KOPT-K1 (cell line): ENCODE data around the gene ATG10.
"Not testable (repeated sequence)": the region's sequence is repeated elsewhere in the genome, so short reads cannot be mapped to it uniquely, and the experiment has no call there.

ENCODE experiments used
- H3K27ac ChIP-seq: fragments of 200-600 bp; sonication (generic); 2 replicates; pipeline ENCODE4 v1.5.1; 2016; ENCODE audit warnings: antibody characterized with exemption, mild to moderate bottlenecking, low read depth, low read length; ENCODE audit not compliant: poor library complexity, severe bottlenecking
- H3K36me3 ChIP-seq: fragments of 200-600 bp; sonication (generic); 2 replicates; pipeline ENCODE4 v1.5.1; 2017; ENCODE audit warnings: antibody characterized with exemption, mild to moderate bottlenecking, low read length, moderate library complexity; ENCODE audit not compliant: insufficient read depth
- H3K9me3 ChIP-seq: fragments of 200-600 bp; sonication (generic); 2 replicates; pipeline ENCODE4 v1.5.1; 2017; ENCODE audit warnings: antibody characterized with exemption, low read length, mild to moderate bottlenecking; ENCODE audit not compliant: insufficient read depth, poor library complexity, severe bottlenecking

ATG10 gene

DNA sequence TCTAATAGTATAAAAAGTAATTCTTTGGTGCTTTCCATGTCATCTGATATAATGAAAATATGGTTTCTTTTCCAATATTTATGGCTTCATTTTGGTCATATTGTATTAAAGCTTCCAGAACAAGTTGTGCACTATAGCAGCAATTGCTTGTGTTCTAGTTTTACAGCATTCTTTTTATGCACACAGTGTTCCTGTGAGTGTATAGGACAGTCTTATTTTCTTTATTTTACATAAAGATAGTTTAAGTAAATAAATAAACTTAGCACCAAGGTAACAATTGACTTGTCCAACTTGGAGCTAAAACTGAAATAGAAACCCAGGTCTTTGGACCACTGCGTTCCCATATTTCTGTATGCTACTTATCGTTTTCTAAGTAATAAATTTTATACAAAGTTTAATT is 38.9 kb downstream of the ATG10 start:
- peaks cover 7% of the 10 kb centered on the region; the same call in 1 of the 2 replicates for H3K36me3 ChIP-seq
- H3K9me3 ChIP-seq = no peaks in the 10 kb centered on the region
- no peak overlapping the region for H3K27ac ChIP-seq

DNA sequence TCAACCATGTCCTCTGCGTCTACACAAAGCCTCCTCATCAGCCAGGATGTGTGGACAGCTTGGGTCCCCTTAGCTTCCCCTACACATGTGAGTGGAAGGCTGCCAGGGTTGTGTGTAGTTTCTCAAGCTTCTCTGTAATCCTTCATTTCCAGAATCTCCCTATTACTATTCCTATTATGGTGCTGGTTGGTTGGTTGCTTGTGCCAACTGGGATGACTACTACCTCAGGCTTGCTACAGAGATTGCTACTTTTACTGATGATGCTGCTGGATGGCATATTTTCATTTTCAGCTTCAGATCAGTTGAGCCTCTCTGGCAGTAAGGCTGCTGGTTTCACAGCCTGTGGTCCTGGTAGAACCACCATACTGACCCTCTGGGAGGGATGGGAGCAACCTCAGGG is 39.9 kb downstream of the ATG10 start:
- Histone ChIP-seq H3K9me3 (peaks cover 11% of the 10 kb centered on the region), H3K36me3 (peaks cover 7% of the 10 kb centered on the region; the same call in 1 of the 2 replicates), H3K27ac (no peak overlapping the region)

DNA sequence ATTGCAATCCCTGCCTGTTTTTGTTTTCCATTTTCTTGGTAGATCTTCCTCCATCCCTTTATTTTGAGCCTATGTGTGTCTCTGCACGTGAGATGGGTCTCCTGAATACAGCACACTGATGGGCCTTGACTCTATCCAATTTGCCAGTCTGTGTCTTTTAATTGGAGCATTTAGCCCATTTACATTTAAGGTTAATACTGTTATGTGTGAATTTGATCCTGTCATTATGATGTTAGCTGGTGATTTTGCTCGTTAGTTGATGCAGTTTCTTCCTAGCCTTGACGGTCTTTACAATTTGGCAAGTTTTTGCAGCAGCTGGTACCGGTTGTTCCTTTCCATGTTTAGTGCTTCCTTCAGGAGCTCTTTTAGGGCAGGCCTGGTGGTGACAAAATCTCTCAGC is 42.8 kb downstream of the ATG10 start:
- peaks cover 12% of the 10 kb centered on the region for H3K9me3 ChIP-seq
- not testable (repeated sequence) for H3K27ac ChIP-seq, H3K36me3 ChIP-seq

DNA sequence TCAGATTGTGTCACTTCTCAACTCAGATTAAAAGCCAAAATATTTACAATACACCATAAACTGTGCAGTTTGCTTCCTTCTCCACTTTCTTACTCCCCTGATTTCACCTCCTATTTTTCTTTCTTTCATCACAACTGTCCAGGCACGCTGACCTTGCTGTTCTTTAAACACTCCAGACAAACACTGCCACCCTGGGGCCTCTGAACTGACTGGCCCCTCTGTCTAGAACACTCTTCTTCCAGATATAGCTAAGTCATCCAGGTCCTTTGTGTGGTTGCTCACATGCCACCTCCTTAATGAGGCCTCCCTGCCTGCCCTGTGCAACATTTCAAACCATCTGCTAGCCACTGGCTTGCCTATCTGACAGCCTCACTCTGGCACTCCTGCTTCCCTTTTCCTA is 46.6 kb downstream of the ATG10 start:
- Histone ChIP-seq H3K9me3 (peaks cover 12% of the 10 kb centered on the region), H3K27ac (no peak overlapping the region), H3K36me3 (no peaks in the 10 kb centered on the region; the same call in 1 of the 2 replicates)

DNA sequence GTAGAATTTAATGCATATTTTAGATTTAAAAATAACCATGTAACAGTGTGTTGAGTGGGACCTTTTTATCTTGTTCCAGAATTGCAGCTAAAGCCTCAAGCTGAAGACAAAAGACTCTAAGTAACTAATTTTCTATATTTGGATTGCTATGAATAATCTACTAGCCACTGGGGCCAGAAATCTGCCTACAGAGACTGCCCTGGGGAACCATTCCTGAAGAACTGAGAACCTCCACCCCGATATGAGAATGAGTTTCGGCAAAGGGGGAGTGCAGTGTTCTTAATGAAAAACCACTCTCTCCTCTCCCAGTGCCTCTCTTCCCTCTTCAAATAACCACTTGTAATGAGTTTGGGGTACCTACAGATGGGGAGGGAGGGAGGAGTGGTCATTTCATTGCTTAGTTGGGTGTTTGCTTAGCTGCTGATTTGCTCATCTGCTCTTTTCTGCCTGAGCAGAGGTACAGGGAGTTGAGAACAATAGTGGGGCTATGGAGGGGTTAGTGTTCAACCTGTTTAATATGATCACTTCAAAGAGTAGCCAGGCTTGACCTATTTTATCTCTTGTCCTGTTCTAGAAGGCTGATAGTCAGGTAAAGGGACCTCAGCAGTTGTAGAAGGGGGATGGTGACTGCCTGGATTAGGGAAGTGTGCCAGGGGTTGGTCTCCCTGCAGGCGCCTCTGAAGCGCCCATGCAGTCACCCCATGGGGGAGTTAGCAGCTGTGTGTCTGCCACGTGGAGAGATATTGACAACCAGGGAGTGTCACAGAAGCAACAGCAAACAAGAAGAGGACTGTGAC is 47.7 kb downstream of the ATG10 start:
- no peaks in the 10 kb centered on the region; the same call in 1 of the 2 replicates for H3K36me3 ChIP-seq
- no peak overlapping the region for H3K27ac ChIP-seq
- H3K9me3 ChIP-seq = peaks cover 12% of the 10 kb centered on the region

DNA sequence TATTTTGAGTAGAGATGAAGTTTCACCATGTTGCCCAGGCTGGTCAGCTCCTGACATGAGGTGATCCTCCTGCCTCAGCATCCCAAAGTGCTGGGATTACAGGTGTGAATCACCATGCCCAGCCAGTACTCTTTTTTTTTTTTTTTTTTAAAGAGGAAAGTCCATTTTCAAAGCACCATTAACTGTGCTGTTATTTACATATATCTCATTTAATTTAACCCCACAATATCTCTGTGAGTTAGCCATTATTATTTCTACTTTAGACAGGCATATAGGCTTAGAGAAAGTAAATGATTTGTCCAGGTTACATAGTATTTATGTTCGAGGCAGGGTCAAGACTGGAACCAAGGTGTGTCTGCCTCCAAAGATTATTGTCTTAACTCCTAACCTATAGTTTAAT is 50.7 kb downstream of the ATG10 start:
- Histone ChIP-seq H3K27ac (no peak overlapping the region), H3K9me3 (no peaks in the 10 kb centered on the region), H3K36me3 (no peaks in the 10 kb centered on the region)

DNA sequence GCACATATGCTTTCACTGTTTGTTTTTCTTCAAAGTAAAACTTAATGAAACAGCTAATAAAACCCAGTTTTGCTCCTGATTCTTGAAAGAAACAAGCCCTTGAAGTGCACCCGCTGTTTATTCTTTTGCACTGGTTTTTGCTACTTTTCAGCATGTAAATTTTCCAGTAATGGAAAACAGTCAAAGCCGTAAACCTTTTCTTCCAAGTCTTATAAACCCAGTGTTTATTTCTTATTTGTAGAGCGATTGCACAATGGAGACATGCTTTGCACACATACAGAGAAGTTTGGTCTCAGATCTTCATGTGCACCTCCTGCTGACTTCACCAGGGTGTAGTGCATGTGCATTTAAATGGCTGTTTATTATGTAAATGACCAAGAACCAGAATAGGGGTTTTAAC is 51.8 kb downstream of the ATG10 start:
- Histone ChIP-seq H3K9me3 (no peaks in the 10 kb centered on the region), H3K36me3 (no peaks in the 10 kb centered on the region), H3K27ac (no peak overlapping the region)

DNA sequence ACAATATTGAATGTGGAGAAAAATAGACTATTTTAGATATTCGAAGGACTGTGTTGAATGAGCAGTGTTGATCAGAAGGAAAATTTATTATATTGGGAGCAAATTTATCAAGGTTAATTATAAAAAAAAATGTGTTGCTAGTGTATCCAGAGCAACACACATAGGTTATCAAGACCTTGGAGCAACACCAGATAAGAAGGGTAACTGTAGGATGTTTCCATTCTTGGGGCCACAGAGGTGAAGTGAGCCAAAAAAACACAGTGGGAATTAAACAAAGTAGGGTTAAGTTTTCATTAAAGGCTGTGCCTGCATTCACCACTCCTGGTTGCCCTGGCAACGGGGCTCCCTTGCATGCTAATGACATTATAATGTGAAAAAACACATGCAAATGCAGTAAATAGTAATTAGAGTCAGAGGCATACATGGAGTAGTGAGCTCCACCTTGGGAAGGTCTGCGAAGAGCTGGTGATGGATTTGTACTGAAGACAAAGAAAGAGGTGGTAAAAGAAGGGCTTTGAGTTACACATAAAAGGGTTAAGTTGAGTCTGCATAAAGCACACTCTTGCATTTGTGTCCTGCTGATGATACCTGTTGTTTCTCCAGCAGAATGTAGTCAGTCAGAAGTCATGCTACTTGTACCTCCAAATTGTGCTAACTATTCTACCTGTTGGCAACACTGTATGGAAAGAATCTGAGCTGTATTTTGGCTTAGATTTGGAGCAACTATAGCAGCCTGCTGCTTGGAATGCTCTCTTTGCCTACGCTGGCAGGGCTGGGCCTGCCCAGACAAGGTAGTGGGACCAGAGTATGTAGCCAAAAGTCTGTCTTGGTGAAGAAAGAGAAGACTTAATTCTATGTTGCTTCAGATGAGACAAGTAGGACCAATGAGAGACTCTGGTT is 59.6 kb downstream of the ATG10 start:
- Histone ChIP-seq H3K27ac (no peak overlapping the region), H3K36me3 (no peaks in the 10 kb centered on the region)

DNA sequence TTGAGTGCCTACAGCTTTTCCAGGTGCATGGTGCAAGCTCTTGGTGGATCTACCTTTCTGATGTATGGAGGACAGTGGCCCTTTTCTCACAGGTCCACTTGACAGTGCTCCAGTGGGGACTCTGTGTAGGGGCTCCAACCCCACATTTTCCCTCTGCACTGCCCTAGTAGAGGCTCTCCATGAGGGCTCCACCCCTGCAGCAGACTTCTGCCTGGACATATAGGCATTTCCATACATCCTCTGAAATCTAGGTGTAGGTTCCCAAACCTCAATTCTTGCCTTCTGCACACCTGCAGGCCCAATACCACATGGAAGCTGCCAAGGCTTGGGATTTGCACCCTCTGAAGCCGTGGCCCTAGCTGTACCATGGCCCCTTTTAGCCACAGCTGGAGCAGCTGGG is 71.1 kb downstream of the ATG10 start:
- not testable (repeated sequence) for H3K27ac ChIP-seq
- H3K36me3 ChIP-seq = peaks cover 14% of the 10 kb centered on the region
- peaks cover 41% of the 10 kb centered on the region for H3K9me3 ChIP-seq

More for the DNA sequence above, 59.6 kb downstream of the ATG10 start:
- peaks cover 5% of the 10 kb centered on the region for H3K9me3 ChIP-seq

DNA sequence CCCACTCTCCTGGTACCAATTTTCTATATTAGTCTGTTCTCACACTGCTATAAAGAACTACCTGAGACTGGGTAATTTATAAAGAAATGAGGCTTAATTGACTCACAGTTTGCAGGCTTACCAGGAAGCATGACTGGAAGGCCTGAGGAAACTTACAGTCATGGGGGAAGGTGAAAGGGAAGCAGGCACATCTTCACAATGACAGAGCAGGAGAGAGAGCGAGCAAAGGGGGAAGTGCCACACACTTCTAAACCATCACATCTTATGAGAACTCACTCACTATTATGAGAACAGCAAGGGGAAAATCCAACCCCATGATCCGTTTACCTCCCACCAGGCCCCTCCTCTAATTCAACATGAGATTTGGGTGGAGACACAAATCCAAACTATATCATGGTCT is 72.2 kb downstream of the ATG10 start:
- Histone ChIP-seq H3K27ac (no peak overlapping the region), H3K36me3 (peaks cover 14% of the 10 kb centered on the region), H3K9me3 (peaks cover 35% of the 10 kb centered on the region)

DNA sequence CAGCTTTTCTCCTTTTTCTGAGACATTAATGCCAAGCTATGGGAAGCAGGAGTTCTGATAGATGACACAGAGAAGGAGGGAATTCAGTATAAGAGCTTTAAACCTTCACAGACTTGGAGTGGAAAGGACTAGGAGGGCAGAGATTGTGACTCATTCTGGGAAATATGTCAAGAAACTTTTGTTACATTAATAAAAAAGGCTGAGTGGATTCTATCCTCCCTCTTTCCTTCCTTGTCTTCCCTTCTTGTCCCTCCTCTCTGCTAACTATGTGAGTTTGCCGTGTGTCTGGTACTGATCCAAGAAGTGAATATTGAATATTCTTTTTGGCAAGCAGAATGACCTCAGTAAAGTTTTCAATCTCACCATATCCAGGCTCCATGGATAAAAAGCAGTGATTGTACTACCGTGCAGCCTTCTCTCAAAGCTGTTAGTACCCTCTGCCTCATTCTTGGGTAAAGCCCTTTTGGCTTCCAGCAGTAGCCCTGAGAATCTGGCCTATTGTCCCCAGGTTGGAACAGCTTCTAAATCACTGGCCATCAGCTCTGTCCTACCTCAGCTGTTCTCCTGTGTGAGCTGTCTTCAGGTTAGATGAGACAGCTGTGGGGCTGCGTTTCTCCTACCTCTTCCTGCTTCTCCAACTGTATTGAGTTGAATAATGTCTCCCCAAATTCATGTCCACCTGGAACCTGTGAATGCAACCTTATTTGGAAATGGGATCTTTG is 73.9 kb downstream of the ATG10 start:
- Histone ChIP-seq H3K9me3 (peaks cover 35% of the 10 kb centered on the region), H3K36me3 (peaks cover 14% of the 10 kb centered on the region), H3K27ac (no peak overlapping the region)

DNA sequence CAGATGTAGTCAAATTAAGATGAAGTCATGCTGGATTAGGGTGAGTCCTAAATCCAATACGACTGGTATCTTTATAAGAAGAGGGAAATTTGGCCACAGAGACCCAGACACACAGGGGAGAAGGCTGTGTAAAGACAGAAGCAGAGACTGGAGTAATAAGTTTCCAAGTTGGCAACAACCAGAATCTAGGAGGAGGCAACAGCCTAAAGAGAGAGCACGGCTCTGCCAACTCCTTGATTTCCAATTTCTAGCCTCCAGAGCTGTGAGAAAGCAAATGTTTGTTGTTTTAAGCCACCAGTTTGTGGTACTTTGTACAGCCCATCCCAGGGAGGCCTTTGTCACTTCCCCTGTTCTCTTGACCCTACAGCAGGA is 74.4 kb downstream of the ATG10 start:
- no peak overlapping the region for H3K27ac ChIP-seq
- H3K9me3 ChIP-seq = peaks cover 31% of the 10 kb centered on the region
- H3K36me3 ChIP-seq = peaks cover 14% of the 10 kb centered on the region

DNA sequence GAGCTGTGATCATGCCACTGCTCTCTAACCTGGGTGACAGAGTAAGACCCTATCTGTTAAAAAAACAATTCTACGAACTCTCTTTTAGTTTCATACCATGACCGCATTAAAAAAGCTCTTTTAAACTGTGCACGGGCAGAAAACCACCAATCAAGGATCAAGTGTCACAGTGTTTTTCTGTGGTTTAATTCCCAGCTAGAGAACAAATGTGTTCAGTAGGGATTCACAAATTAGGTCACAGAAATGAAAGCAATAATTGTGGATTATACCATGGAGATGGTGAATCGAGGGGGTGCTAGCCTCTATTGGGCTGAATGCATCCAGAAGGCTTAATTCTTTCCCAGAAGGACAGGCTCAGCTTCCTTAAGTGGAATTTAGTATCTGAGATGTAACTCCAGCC is 79.1 kb downstream of the ATG10 start:
- Histone ChIP-seq H3K36me3 (no peaks in the 10 kb centered on the region), H3K27ac (no peak overlapping the region), H3K9me3 (no peaks in the 10 kb centered on the region)

DNA sequence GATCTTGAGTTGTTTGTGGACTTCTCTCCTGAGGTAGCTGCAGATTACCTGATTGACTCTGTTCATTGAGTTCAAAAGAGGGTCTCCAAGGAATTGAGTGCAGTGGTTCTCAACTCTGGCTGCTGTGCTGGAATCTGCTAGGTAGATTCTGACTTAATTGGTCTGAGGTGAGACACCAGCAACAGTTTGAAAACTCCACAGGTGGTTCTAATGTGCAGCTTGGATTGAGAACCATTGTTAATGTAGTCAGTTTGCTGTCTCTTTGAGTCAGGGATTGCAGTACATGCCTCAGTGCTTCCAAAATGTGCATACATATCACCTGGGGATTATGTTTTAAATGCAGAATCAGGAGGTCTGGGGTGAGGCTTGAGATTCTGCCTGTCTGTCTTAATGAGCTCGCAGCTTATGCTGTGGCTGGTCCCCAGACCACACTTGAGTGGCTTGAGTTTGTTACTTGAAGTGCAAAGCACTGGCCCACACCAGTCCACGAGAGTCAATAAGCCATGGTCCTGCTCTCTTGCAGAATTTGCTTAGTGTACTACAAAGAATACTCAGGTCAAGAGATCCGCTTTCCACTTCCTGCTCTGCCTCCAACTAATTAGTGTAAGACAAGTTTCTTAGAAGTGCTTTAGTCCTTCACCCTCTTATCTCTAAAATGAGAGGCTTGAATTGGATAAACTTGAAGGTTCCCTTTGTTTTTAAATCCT is 82.3 kb downstream of the ATG10 start:
- Histone ChIP-seq H3K27ac (no peak overlapping the region), H3K36me3 (no peaks in the 10 kb centered on the region), H3K9me3 (no peaks in the 10 kb centered on the region)
